GM18517 (cell line): ENCODE data around the gene CEACAM18.
"Not testable (repeated sequence)": the region's sequence is repeated elsewhere in the genome, so short reads cannot be mapped to it uniquely, and the experiment has no call there.

Experiments used
- ATAC-seq: cut with Tn5 transposase; IDR thresholded peaks from one replicate; pipeline ENCODE4 v1.9.1; 2021; ENCODE audit warnings: mild to moderate bottlenecking, moderate library complexity; ENCODE audit not compliant: unreplicated experiment

CEACAM18 gene

GRCh38 chr19:51460164-51460992 is 18.0 kb upstream of the CEACAM18 start:
- ATAC-seq = no peak

DNA sequence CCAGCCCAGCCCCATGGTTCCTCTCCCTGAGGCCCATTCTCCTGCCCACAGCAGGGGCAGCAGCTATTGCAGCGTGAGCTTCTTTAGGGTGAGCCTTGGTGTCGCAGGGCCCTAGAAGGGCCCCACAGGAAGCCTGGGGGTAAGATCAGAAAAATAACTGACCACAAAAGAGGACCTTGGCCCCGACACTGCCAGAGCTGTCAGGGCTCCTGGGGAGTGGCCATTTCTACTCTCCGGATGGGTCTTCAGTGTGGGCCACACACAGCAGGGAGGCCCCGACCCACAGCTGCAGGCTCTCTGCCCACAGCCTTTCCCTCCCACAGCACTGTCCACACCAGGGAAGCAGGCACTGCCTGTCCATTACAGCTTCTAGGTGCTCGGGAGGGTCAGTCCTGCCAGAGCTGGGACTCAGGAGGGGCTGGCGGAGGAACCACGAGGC is 16.6 kb upstream of the CEACAM18 start:
- ATAC-seq = no peak

DNA sequence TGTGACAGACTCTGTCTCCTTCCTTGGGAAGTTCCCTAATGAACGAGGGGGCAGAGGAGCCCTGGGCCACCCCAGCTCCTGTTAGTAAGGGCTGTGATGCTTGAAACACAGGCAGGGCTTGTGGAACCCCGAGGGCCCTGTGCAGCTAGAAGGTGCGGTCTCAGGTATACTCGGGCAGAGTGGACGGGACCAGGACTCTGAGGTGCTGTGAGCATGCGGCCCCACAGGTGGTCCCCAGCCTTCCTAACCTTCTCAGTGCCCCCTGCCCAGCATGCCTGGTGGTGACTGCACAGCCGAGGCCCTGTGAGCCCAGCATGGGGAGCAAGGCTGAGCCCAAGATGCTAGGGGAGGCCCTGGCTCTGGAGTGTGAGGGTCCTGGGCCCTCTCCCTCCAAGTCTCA is 16.1 kb upstream of the CEACAM18 start:
- ATAC-seq = no peak

DNA sequence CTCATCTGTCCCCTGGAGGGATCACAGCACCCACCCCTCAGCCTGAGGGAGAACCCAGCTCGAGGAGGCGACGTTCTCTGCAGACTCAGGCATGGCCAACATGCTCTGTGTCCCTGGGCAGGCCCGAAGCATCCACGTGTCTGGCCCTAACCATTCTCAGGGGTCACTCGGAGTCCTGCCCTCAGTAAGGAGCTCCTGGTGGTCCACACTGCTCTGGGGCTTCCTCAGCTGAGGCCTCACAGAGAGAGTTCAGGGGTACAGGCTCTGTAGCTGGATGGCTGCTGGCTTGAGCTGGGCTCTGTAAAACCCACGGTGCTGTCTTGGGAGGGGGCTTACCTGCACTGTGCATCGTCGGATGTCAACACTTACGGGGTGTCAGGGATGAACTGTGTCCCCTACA is 15.7 kb upstream of the CEACAM18 start:
- no peak for ATAC-seq

DNA sequence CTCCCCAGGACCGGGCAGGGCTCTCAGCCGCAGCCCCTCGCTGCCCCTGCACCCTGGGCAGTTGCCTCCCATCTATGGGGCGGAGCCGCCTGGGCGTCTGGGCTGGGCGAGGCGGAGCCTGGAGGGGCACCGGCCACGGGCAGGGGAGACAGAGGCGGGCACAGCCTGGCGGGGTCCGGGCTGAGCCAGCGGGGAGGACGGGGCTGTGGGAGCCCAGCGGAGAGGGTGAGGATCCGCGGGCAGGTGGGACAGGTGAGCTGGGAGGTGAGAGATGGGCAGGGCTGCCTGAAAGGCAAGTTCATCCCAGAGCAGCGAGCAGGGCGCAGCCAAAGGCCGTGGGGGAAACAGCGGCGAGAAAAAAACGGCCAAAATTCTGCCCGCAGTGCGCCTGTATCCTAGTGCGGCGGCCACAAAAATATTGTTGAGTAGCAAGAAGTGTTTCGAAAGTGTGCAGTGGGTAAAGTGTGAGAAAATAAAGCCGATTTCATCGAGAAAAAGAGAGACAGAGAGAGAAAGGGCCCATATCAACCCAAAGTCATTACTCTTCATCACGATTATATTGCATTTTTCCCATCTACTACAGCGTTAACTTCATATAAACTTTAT is 14.3 kb upstream of the CEACAM18 start:
- ATAC-seq = not testable (repeated sequence)

DNA sequence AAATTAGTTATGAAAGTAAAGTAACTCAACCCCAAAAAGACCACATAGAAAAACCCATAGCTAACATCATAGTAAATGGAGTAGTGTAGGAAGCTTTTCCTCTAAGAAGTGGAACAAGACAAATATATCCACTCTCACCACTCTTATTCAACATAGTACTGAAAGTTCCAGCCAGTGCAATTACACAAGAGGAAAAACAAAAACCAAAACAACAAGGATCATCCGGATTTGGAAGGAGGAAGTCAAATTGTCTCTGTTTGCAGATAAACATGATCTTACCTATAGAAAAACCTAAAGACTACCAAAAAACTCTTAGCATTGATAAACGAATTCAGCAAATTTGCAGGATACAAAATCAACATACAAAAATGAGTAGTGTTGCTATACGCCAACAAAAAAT is 11.6 kb upstream of the CEACAM18 start:
- no peak for ATAC-seq

DNA sequence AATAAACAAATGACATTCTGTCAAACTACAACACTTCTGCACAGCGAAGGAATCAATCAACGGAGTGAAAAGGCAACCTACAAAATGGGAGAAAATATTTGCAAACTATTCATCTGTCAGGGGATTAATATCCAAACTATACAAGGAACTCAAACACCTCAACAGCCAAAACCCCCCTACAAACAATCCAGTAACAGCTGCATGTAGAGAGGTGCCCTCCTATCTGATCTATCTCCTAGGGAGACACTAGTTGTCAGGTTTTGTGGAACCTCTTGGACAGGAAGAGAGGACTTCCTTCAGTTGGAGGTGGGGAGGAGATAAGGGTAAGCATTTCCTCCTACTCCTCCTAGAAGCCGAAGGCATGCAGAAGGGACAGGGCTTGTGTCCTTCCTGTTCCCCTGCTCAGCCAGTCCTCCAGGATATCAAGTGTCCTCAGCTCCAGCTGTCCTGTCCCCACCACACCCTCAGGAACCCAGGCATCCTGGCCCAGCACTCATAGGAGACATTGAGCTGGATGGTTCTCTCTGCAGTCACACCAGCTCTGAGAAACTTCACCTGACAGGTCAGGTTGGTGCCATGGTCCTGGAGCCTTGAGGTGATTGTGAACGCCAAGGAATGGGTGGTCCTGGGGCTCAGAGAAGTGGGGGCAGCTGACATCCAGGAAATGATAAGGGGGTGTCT is 10.3 kb upstream of the CEACAM18 start:
- no peak for ATAC-seq

DNA sequence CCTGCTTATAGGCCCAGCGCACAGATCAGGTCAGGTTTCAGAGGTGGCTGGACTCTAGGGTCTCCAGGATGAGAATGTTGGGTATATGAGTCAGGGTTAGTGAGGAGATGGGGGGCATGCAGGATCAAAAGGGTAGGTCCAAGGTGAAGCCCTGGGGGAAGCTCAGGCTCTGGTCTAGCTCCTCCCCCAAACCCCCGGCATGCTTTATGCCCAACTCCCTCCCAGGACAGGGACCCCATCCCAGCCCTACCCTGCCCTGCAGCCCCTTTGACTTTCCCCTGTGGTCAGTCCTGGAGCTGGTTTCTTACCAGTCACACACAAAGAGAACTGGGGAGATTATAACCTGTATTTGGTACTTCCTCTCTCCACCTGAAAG is 9.8 kb upstream of the CEACAM18 start:
- no peak for ATAC-seq

GRCh38 chr19:51469162-51469561 is 9.2 kb upstream of the CEACAM18 start:
- no peak for ATAC-seq

GRCh38 chr19:51469629-51470028 is 8.7 kb upstream of the CEACAM18 start:
- ATAC-seq = no peak

DNA sequence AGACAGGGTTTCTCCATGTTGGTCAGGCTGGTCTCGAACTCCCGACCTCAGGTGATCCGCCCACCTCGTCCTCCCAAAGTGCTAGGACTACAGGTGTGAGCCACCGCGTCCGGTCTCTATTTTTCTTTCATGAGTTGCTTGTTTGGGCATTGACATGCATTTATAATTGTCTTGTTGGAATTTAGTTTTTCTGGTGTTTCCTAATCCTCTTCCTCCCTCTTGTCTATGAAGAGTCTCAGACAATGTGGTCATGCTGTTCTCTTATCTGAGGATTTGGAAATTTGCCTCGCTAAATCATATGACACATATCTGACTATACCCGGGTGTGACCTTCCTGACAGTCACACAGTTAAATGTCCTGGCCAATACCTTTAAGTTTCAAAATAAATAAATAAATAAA is 7.4 kb upstream of the CEACAM18 start:
- ATAC-seq = no peak

DNA sequence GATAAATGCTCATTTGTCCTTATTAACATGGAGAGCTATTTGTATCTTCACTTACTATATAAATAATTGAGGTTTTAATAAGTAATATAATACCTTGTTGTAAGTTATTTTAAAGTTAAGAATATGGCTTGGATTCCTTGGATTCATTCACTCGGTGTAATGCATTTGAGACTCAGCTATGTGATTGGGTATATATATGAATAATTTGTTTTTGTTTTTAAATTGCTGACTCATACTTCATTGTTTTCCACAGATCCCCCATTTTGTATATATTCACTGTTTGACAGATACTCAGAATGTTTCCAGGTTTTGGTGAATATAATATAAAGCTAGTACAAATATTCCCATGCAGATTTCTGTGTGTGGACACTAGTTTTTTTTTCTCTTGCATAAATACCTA is 6.8 kb upstream of the CEACAM18 start:
- no peak for ATAC-seq

DNA sequence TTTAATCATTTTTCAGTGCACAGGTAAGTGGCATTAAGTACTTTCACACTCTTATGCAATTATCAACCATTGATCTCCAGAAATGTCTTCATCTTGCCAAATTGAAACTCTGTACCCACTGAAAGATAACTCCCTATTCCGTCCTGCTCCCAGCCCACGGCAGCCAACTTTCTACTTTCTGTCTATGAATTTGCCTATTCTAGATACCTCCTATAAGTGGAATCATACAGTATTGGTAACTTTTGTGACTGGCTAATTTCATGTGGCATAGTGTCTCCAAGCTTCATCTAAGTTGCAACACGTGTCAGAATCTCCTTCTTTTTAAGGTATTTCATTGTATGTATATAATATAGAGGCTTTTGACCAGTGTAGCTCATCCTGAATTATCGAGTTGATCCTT is 5.7 kb upstream of the CEACAM18 start:
- no peak for ATAC-seq

GRCh38 chr19:51473009-51473707 is 5.2 kb upstream of the CEACAM18 start:
- no peak for ATAC-seq

GRCh38 chr19:51476164-51476563 is 2.2 kb upstream of the CEACAM18 start:
- ATAC-seq = no peak

DNA sequence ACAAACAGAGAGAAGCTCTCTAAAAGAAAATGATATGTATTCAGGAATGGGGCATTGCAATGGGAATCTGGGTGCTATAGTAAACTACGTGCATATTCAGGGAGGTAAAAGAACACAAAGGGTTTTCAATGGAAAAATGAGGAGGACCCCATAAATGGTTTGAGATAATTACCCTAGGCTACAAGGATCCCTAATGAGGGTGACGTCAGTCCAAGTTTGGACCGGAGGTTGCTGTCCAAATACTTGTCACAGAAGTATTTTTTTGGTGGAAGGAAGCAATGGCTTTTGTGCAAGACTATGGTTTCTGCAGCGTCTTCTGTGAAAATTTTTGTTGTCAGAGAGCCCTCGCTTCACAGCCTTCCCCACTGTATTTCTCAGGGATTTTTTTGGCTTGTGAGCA is 995 bp upstream of the CEACAM18 start:
- ATAC-seq = no peak

DNA sequence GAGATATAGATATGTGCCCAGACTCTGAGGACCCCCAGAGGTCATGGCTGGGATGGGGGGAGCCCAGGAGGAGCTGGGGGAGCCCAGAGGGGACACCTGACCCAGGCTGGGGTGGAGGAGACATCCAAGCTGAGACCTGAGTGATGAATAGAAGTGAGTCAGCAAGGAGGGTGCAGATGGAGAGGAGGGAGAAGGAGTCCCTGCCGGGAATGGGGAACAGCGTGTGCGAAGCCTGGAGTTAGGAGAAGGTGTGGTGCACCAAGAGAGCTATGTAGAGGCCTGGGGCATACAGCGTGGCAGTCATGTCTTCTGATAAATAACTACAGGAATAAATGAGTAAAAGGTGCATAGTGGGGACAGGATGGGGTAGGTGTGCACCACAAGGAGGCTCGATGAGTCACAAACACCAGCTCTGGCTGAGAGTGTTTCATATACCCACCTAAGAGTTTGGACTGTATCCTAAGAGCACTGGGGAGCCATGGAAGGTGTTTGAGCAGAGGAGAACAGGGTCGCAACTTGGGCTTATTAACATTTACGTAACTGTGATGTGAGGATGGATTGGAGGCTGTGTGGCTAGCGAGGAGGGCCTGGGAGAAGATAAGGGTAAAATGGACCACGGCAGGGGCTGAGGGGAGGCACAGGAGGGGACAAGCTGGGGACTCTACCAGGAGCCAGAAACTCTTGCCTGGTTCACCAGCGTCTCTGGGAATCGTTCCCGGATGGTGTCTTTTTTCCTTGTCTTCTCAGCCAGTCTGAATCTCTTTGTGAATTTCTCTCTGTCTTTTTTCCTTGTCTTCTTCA is 1.4 kb downstream of the CEACAM18 start:
- ATAC-seq = no peak

- no peak for ATAC-seq
These were observed 2.3 kb downstream of the CEACAM18 start for GRCh38 chr19:51480590-51480989.

DNA sequence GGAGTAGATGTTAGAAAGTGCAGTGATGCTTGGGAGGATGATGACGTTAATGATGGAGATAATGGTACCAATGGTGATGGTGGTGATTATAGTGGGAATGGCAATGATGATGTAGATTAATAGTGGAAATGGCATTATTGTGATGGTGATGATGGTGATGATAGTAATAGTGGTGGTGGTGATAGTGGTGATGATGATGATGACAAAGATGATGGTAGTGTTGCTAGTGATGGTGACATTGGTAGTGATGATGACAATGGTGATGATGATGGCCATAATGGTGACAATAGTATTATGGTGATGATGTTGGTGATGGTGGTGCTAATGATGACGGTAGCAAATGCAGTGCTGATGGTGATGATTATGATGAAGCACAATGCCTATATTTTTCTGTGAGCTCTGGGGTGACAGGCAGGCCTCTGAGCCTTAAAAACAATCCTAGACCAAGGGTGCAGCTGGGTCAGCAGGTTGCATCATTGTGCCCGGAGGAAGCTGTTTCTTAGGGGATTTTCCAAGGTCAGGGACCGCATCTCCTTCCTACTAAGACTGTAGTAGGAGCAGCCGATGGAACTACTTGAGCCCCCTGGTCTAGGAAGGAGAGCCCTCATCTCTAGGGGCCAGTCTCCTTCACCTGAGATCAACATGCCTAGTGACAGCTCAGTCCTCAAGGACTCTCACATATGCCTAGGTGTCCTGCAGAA is 7.8 kb downstream of the CEACAM18 start:
- ATAC-seq = no peak

- no peak for ATAC-seq
These were observed 10.2 kb downstream of the CEACAM18 start for GRCh38 chr19:51488491-51488890.
